SIG-M5 treated with dmso at 0.1 percent for 504 hours (cell line): ENCODE data around the gene FLACC1.
A peak's percentile ranks its signal among the peaks of the same experiment; 100 is the strongest.

Experiments
- DNase-seq: peaks from one replicate; lab custom pipeline; 2025; ENCODE audit not compliant: unreplicated experiment; lab: John Stamatoyannopoulos, UW

Gene FLACC1

GRCh38 chr2:201257956-201258665, 99.0 kb downstream of the FLACC1 start:
- DNase-seq, result peak; percentile 96

GRCh38 chr2:201257381-201257955, 99.7 kb downstream of the FLACC1 start:
- peak; percentile 96 for DNase-seq

GRCh38 chr2:201256082-201256481, 101.1 kb downstream of the FLACC1 start:
- DNase-seq, result no peak

- no peak for DNase-seq
Observed at GRCh38 chr2:201255408-201256033, 101.6 kb downstream of the FLACC1 start.

GRCh38 chr2:201254081-201254730, 102.9 kb downstream of the FLACC1 start:
- no peak for DNase-seq

- no peak for DNase-seq
Observed at GRCh38 chr2:201250741-201251140, 106.4 kb downstream of the FLACC1 start.

GRCh38 chr2:201249889-201250288, 107.3 kb downstream of the FLACC1 start:
- DNase-seq, result no peak

- no peak for DNase-seq
Observed at GRCh38 chr2:201248288-201248844, 108.8 kb downstream of the FLACC1 start.

GRCh38 chr2:201246280-201246679, 110.9 kb downstream of the FLACC1 start:
- no peak for DNase-seq

- DNase-seq, result no peak
Observed at GRCh38 chr2:201244829-201245228, 112.3 kb downstream of the FLACC1 start.

- DNase-seq, result peak; percentile 15
Observed at GRCh38 chr2:201242571-201243277, 114.4 kb downstream of the FLACC1 start.

- DNase-seq, result peak; percentile 37
Observed at GRCh38 chr2:201239167-201239935, 117.8 kb downstream of the FLACC1 start.
